MM.1S (cell line): ENCODE results near the gene KSR2.

Experiments
- DNase-seq: peaks from one replicate; pipeline ENCODE4 v3.0.0-alpha.2; 2015
- H2AFZ ChIP-seq: fragments of 300-600 bp; sonication (generic); 2 replicates; pipeline ENCODE4 v1.6.0; 2016; ENCODE audit warnings: antibody characterized with exemption, low read length
- H3F3A ChIP-seq: fragments of 300-600 bp; sonication (generic); 2 replicates; pipeline ENCODE4 v1.6.1; 2016; ENCODE audit warnings: mild to moderate bottlenecking, antibody characterized with exemption, low read length, moderate library complexity, mixed read lengths; ENCODE audit not compliant: insufficient read depth
- H3K27ac ChIP-seq: fragments of 300-600 bp; sonication (generic); 2 replicates; pipeline ENCODE4 v1.5.1; 2016; ENCODE audit warnings: mild to moderate bottlenecking, low read length
- H3K27me3 ChIP-seq: fragments of 300-600 bp; sonication (generic); replicated peaks from 2 replicates; pipeline ENCODE4 v1.6.0; 2016; ENCODE audit warnings: low read length; ENCODE audit not compliant: insufficient read depth
- H3K36me3 ChIP-seq: fragments of 300-600 bp; sonication (generic); replicated peaks from 2 replicates; pipeline ENCODE4 v1.6.1; 2016; ENCODE audit warnings: mild to moderate bottlenecking, low read length, mixed read lengths; ENCODE audit not compliant: insufficient read depth
- H3K4me1 ChIP-seq: fragments of 300-600 bp; sonication (generic); 2 replicates; pipeline ENCODE4 v1.6.1; 2016; ENCODE audit warnings: low read length, mixed read lengths
- H3K4me2 ChIP-seq: fragments of 300-600 bp; sonication (generic); 2 replicates; pipeline ENCODE4 v1.6.0; 2016; ENCODE audit warnings: low read depth, low read length
- H3K4me3 ChIP-seq: fragments of 300-600 bp; sonication (generic); 2 replicates; pipeline ENCODE4 v1.5.1; 2016; ENCODE audit warnings: low read length, mixed read lengths
- H3K79me2 ChIP-seq: fragments of 300-600 bp; sonication (generic); 2 replicates; pipeline ENCODE4 v1.6.1; 2016; ENCODE audit warnings: mixed run types, low read length, mixed read lengths
- H3K9ac ChIP-seq: fragments of 300-600 bp; sonication (generic); 2 replicates; pipeline ENCODE4 v1.6.1; 2016; ENCODE audit warnings: low read length, mixed read lengths
- H3K9me2 ChIP-seq: fragments of 300-600 bp; sonication (generic); replicated peaks from 2 replicates; pipeline ENCODE4 v1.6.1; 2016; ENCODE audit warnings: mild to moderate bottlenecking, low read length, mixed read lengths; ENCODE audit not compliant: insufficient read depth
- H3K9me3 ChIP-seq: fragments of 300-600 bp; sonication (generic); replicated peaks from 2 replicates; pipeline ENCODE4 v1.6.1; 2016; ENCODE audit warnings: mild to moderate bottlenecking, low read length, mixed read lengths; ENCODE audit not compliant: insufficient read depth
- H4K20me1 ChIP-seq: fragments of 300-600 bp; sonication (generic); 2 replicates; pipeline ENCODE4 v1.6.1; 2016; ENCODE audit warnings: mild to moderate bottlenecking, low read length, moderate library complexity, mixed read lengths; ENCODE audit not compliant: insufficient read depth
- CTCF ChIP-seq: fragments of 300-600 bp; sonication (generic); IDR thresholded peaks from 2 replicates; pipeline ENCODE4 v1.5.1; 2016; ENCODE audit warnings: antibody characterized with exemption, low read length, mixed read lengths
- EZH2 ChIP-seq: fragments of 300-600 bp; sonication (generic); optimal IDR thresholded peaks from 2 replicates; pipeline ENCODE3; 2017; ENCODE audit warnings: low read depth, mild to moderate bottlenecking, antibody characterized with exemption, low read length, mixed read lengths
- EZH2phosphoT487 ChIP-seq: fragments of 300-600 bp; sonication (generic); IDR thresholded peaks from 2 replicates; pipeline ENCODE4 v1.6.1; 2018; ENCODE audit warnings: antibody characterized with exemption, low read length

Gene KSR2

GRCh38 chr12:117686911-117687377 is 281.8 kb downstream of the KSR2 start:
- Histone ChIP-seq H3K4me2 (no peak overlapping the region), H3K9me2 (no peaks in the 10 kb centered on the region), H3K27me3 (no peaks in the 10 kb centered on the region), H3K79me2 (no peaks in the 10 kb centered on the region), H4K20me1 (no peaks in the 10 kb centered on the region), H3K4me1 (no peaks in the 10 kb centered on the region), H3K9ac (no peak overlapping the region), H3K27ac (no peak overlapping the region), H3K4me3 (no peak overlapping the region), H3K9me3 (no peaks in the 10 kb centered on the region), H3K36me3 (no peaks in the 10 kb centered on the region), H2AFZ (no peak overlapping the region), H3F3A (no peaks in the 10 kb centered on the region)
- TF ChIP-seq EZH2 (no peak), EZH2phosphoT487 (no peak), CTCF (no peak)
- no peak for DNase-seq

DNA sequence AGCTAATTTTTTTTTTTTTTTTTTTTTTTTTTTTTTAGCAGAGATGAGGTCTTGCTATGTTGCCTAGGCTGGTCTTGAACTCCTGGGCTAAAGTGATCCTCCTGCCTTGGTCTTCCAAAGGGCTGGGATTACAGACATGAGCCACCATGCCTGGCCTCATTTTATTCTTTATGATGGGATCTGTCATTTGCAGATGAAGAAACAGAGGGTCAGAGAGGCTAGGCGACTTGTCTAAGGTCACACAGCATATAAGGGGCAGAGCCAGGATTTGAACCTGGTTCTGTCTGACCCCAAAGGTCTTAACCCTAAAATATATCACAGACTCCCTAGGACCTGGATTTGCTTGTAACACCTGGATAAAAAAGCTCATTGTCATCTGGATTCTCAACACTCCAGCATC is 282.6 kb downstream of the KSR2 start:
- no peaks in the 10 kb centered on the region for H3K9me3 ChIP-seq
- H4K20me1 ChIP-seq: no peaks in the 10 kb centered on the region
- no peak overlapping the region for H3K27ac ChIP-seq
- no peaks in the 10 kb centered on the region for H3K4me1 ChIP-seq
- no peaks in the 10 kb centered on the region for H3F3A ChIP-seq
- H3K4me2 ChIP-seq: no peak overlapping the region
- no peaks in the 10 kb centered on the region for H3K36me3 ChIP-seq
- H2AFZ ChIP-seq: no peak overlapping the region
- no peaks in the 10 kb centered on the region for H3K79me2 ChIP-seq
- H3K27me3 ChIP-seq: no peaks in the 10 kb centered on the region
- H3K4me3 ChIP-seq: no peak overlapping the region
- H3K9me2 ChIP-seq: no peaks in the 10 kb centered on the region
- H3K9ac ChIP-seq: no peak overlapping the region
- TF ChIP-seq EZH2 (no peak), EZH2phosphoT487 (no peak), CTCF (no peak)
- DNase-seq: no peak

- Histone ChIP-seq H3K9ac (no peak overlapping the region), H4K20me1 (no peaks in the 10 kb centered on the region), H3K4me1 (no peaks in the 10 kb centered on the region), H3K27me3 (no peaks in the 10 kb centered on the region), H3K9me2 (no peaks in the 10 kb centered on the region), H3K79me2 (no peaks in the 10 kb centered on the region), H3K27ac (no peak overlapping the region), H3K4me3 (no peak overlapping the region), H2AFZ (no peak overlapping the region), H3K36me3 (no peaks in the 10 kb centered on the region), H3K4me2 (no peak overlapping the region), H3K9me3 (no peaks in the 10 kb centered on the region), H3F3A (no peaks in the 10 kb centered on the region)
- TF ChIP-seq EZH2: no peak
- TF ChIP-seq EZH2phosphoT487: no peak
- TF ChIP-seq CTCF: no peak
- no peak for DNase-seq
Measured at GRCh38 chr12:117685110-117685926, 283.5 kb downstream of the KSR2 start.
